AG09309 (cell line): ENCODE data around the gene MALSU1.

Source experiments
- DNase-seq: peaks from one replicate; pipeline ENCODE4 v3.0.0-alpha.2; 2010; ENCODE audit warnings: low read depth
- H3K4me3 ChIP-seq: 2 replicates; pipeline ENCODE4 v1.5.1; 2011; ENCODE audit warnings: mild to moderate bottlenecking, low read depth, low read length, moderate library complexity; ENCODE audit not compliant: control insufficient read depth
- TF ChIP-seq, protein P1 (sequence below): IDR thresholded peaks from 2 replicates; pipeline ENCODE4 v1.5.1; 2011; ENCODE audit warnings: mild to moderate bottlenecking, low read depth, low read length, inconsistent platforms; ENCODE audit not compliant: insufficient read depth, control insufficient read depth; ENCODE audit errors: missing control alignments

Gene MALSU1

DNA sequence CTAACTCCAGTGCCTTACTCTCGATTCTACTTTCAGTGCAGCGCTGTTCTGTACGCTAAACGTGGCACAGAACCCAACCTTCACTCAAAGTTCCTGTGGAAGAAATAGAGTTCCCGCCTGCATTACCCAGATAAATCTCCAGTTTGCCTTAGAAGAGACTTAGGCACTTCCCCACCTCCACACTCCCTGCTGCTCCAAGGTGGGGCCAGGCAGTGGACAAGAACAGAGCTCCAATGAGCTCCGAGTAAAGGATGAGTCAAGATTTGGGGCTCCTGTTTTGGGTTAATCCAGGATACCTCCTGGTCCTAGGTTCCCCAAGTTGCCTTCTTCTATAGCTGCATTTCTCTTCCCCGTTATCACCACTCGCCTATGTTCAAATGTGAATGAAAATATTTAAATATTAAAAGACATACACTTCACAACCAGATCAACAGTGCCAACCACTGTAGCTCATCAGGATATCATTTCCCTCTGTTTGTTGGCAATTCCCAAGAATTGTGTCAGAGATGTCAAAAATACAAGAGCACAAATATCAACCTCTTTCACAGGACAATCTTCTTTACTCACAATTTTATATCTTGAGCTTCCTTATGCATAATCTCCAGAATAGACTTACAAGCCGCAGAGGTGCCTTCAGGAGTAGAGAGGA lies 48.0 kb downstream of the MALSU1 start:
- TF ChIP-seq, protein P1, sequence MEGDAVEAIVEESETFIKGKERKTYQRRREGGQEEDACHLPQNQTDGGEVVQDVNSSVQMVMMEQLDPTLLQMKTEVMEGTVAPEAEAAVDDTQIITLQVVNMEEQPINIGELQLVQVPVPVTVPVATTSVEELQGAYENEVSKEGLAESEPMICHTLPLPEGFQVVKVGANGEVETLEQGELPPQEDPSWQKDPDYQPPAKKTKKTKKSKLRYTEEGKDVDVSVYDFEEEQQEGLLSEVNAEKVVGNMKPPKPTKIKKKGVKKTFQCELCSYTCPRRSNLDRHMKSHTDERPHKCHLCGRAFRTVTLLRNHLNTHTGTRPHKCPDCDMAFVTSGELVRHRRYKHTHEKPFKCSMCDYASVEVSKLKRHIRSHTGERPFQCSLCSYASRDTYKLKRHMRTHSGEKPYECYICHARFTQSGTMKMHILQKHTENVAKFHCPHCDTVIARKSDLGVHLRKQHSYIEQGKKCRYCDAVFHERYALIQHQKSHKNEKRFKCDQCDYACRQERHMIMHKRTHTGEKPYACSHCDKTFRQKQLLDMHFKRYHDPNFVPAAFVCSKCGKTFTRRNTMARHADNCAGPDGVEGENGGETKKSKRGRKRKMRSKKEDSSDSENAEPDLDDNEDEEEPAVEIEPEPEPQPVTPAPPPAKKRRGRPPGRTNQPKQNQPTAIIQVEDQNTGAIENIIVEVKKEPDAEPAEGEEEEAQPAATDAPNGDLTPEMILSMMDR: no peak
- DNase-seq: no peak
- no peak overlapping the region; the same call in 1 of the 2 replicates for H3K4me3 ChIP-seq

DNA sequence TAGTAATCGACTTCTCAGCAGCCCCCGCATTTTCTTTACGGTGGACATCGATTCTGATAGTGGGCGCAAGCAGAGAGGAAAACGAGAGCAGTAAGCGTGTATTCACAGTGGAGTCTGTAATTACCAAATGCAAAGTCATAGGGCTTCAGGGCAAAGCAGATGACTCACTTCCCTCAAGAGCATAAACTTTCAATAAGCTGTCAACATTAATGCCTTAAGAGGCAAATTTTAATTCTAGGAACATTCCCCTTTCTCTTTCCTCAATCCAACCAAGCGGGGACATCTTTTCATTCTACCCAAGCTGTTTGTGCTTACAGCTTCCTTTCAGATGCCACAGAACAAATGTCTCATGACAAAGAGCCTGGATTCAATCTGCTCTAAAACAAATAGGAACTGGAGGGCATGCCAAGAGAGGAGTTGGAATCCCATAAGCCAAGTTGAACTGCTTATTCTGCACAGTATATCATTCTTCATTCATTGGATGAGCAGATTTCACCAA lies 48.6 kb downstream of the MALSU1 start:
- TF ChIP-seq, protein P1: no peak
- H3K4me3 ChIP-seq: no peak overlapping the region; the same call in 1 of the 2 replicates
- peak; percentile 55 for DNase-seq

DNA sequence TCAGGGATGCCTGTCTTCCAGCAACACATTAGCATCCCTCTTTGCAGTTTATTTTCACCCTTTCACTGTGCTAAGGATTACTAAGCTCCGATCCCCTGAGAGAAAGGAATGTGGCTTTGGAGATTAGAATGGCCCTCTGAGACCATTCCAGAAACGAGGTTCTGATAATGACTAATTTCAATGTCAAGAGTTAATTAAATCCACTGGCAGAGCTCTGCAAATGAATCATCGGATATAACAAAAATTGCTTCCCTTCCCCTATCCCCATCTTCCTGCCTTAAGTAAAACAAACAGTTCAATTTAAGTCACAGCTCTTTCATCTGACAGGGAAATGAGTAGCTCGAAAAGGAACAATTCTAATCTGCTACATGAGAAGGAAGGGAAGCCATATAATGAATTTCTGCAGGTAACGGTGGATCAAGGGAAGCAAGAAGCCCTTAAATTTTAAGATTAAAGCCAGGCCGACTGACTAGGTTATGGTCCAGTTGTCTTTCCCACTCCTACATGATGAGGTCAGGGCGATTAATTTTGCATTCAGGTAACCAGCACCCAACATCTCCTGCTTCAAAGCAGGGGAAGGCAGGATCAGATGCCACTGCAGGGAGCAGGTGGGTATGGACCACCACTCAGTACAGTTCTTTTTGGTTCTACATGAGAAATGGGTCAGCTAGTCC lies 50.5 kb downstream of the MALSU1 start:
- no peak overlapping the region for H3K4me3 ChIP-seq
- TF ChIP-seq, protein P1: no peak
- DNase-seq: peak; percentile 66

DNA sequence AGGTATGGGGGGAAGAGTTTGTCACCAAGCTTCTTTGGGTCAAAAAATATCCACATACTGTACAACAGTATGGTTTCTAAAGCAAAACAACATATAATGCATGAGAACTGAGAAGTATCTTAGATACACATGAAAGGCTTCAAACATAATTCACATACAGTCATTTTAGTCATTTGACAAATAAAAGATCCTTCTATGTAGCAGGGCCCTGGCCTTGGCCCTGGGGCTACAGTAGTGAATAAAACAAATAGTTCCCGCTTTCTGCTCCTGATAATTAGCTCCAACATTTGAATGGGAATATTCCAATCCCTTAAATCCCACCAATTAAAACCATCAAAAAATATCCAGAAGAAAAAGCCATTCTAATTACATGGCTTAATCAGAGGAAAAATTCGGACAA lies 51.3 kb downstream of the MALSU1 start:
- no peak overlapping the region for H3K4me3 ChIP-seq
- TF ChIP-seq, protein P1: no peak

DNA sequence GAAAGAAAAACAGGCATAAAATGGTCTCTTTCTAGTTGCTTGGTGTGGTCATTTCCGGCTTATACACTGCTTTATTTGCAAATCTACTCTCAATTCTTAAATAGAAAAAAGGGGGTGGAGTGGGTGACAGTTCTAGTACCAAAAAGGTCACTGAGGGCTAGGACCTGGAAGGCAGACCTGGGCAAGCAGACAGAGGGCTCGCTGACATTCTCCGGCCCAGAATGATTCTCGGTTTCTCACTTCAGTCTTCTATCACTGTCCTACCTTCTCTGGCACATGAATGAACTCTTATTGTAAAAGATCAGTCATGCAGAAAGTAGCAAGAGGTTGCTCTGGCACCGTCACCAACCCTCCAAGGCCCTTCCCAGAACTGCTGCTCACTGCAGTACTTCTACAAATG lies 54.0 kb downstream of the MALSU1 start:
- H3K4me3 ChIP-seq: no peak overlapping the region
- DNase-seq: no peak
- TF ChIP-seq, protein P1: no peak

More for the DNA sequence above, 51.3 kb downstream of the MALSU1 start:
- DNase-seq: no peak

DNA sequence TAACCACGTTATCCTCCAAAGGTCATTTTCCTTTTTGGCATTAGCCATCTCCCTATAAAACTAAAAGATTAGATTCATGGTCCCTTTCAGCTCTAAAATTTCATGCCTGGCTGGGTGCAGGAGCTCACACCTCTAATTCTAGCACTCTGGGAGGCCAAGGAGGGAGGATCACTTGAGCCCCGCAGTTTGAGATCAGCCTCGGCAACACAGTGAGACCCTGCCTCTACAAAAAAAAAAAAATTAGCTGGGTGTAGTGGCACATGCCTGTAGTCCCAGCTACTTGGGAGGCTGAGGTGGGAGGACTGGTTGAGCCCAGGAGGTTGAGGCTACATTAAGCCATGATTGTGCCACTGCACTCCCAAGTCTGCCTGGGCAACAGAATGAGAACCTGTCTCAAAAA lies 57.0 kb downstream of the MALSU1 start:
- H3K4me3 ChIP-seq: no peak overlapping the region
- TF ChIP-seq, protein P1: no peak
- DNase-seq: no peak

DNA sequence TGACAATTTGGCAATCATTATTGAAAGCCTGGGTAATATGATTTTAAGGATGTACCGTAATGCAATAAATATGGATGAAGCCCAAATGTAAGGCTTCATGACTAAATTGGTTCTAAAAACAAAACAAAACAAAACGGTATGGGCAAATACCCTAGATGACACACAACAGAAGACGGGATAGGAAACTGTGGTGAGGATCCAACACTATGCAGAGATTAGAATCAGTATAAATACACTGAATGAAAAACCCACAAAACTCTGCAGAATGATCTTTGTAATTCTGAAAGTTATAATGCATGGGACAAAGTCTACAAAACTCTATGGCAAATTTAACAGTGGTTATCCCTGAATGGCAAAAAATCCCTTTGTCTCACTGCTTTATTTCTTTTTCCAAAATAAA lies 57.6 kb downstream of the MALSU1 start:
- TF ChIP-seq, protein P1: no peak
- no peak overlapping the region for H3K4me3 ChIP-seq
- no peak for DNase-seq
